Activated T-cell treated with anti-CD3 and anti-CD28 coated beads, Interleukin-2, amount 50 U/mL, for 72 hours (primary cell): ENCODE results near the gene ZDHHC19. TPM values are rescaled to one million over a fixed set of nuclear protein-coding genes. Genes with fewer than 3 reads are reported as not detected.

Source experiments
- ATAC-seq, 2 donors: fragments of 150-1000 bp; cut with Tn5 transposase; replicated peaks in 1 of 2; 2 replicates each; pipeline ENCODE4 v1.10.0; 2021; ENCODE audit warnings: moderate library complexity in 2 of 2, mild to moderate bottlenecking in 1 of 2
- DNase-seq, 2 donors: peaks; one replicate each; pipeline ENCODE4 v3.0.0; 2021 to 2022; ENCODE audit warnings: mixed read lengths in 1 of 2
- H3K27ac Mint-ChIP-seq: one replicate; pipeline ENCODE4 v1.8.0; 2022; ENCODE audit warnings: mild to moderate bottlenecking, moderate library complexity, mixed read lengths
- H3K27me3 Mint-ChIP-seq: one replicate; pipeline ENCODE4 v1.8.0; 2022; ENCODE audit warnings: low read depth, mixed read lengths
- H3K36me3 Mint-ChIP-seq, 2 donors: one replicate each; pipeline ENCODE4 v1.8.0; 2022; ENCODE audit warnings: mixed read lengths in 2 of 2, mild to moderate bottlenecking in 1 of 2; ENCODE audit not compliant: insufficient read depth in 2 of 2
- H3K4me1 Mint-ChIP-seq: one replicate; pipeline ENCODE4 v1.8.0; 2022; ENCODE audit warnings: low read depth, mixed read lengths
- H3K4me3 Mint-ChIP-seq, 2 donors: one replicate each; pipeline ENCODE4 v1.8.0; 2022; ENCODE audit warnings: mild to moderate bottlenecking in 2 of 2, mixed read lengths in 2 of 2, moderate library complexity in 2 of 2
- H3K9me3 Mint-ChIP-seq, 2 donors: one replicate each; pipeline ENCODE4 v1.8.0; 2022; ENCODE audit warnings: mixed read lengths in 2 of 2
- total RNA-seq, 2 donors: library from RNA; stranded (reverse); gene quantifications; one replicate each; pipeline ENCODE4 v1.2.3, GENCODE V29; 2022

ZDHHC19 gene
- total RNA-seq, 2 donors from 2014 or later: not detected

GRCh38 chr3:196236223-196236622 lies 25.0 kb upstream of the ZDHHC19 start:
- H3K4me3 Mint-ChIP-seq: no peak overlapping the region
- H3K36me3 Mint-ChIP-seq: peaks cover 0 to 4% of the 10 kb centered on the region in 2 donors
- H3K4me1 Mint-ChIP-seq: peaks cover 21% of the 10 kb centered on the region
- DNase-seq (no peak), ATAC-seq (no peak)
- peak overlapping the region; percentile 6 for H3K27ac Mint-ChIP-seq
- H3K27me3 Mint-ChIP-seq: no peaks in the 10 kb centered on the region
- no peaks in the 10 kb centered on the region for H3K9me3 Mint-ChIP-seq

- Mint-ChIP-seq H3K4me3 (no peak overlapping the region), H3K4me1 (peaks cover 21% of the 10 kb centered on the region), H3K27me3 (no peaks in the 10 kb centered on the region), H3K27ac (no peak overlapping the region), H3K9me3 (no peaks in the 10 kb centered on the region), H3K36me3 (peaks cover 0 to 3% of the 10 kb centered on the region in 2 donors)
- ATAC-seq (no peak), DNase-seq (no peak)
Observed at GRCh38 chr3:196235452-196236122, 24.4 kb upstream of the ZDHHC19 start.

DNA sequence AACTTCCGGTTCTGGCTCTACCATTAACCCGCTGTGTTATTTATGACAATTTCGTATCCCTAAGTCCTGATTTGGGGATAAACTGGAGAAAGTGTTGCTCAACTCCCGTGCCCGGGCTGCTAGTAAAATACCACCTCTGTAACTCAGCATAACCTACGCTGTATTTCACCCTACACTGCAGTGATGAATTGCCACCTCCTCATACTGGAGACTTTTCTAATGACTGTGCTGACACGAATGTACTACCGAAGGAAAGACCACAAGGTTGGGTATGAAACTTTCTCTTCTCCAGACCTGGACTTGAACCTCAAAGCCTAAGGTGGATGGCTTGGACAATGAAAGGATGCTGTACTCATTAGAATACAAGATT lies 21.7 kb upstream of the ZDHHC19 start:
- Mint-ChIP-seq H3K4me1 (peaks cover 21% of the 10 kb centered on the region), H3K4me3 (peak overlapping the region in 1 of 2 donors; percentile 52), H3K9me3 (no peaks in the 10 kb centered on the region), H3K36me3 (no peaks in the 10 kb centered on the region), H3K27ac (peak overlapping the region; percentile 14), H3K27me3 (no peaks in the 10 kb centered on the region)
- DNase-seq (no peak), ATAC-seq (peak; percentile 59 to 87)

DNA sequence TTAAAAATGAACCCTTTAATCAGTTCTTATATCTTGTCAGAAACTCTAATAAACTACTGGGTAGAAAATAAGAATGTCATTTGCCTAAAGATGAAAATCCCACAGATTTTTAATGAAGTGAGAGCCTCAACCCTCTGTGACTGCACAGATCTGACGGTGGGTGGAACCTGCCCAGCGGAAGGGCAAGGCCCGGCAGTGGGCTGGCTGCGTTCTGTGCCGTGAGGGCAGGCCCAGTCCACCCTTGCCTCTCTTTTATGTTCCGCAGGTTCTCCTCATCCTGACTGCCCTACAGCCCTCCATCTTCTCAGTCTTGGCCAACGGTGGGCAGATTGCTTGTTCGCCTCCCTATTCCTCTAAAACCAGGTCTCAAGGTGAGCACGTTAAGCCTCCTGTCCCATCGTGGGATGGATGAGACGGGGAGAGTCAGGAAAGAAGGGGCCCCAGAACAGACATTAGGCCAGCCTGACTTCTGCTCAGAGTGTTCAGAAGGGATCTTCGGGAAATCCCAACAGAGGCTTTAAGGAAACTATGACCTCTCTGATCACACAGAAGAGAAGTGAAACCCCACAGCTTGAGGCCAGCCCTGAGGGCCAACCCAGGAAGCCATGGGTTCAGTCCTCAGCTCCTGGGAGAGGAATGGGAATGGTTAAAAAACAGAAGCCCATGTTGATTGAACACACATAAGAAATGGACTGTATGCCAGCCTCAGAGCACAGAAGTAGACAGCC lies 21.1 kb upstream of the ZDHHC19 start:
- Mint-ChIP-seq H3K9me3 (no peaks in the 10 kb centered on the region), H3K36me3 (no peaks in the 10 kb centered on the region), H3K4me3 (peak overlapping the region in 1 of 2 donors; percentile 52), H3K27ac (peak overlapping the region; percentile 41), H3K4me1 (peaks cover 20% of the 10 kb centered on the region), H3K27me3 (no peaks in the 10 kb centered on the region)
- ATAC-seq (peak; percentile 42 to 75), DNase-seq (no peak)

- Mint-ChIP-seq H3K27ac (no peak overlapping the region), H3K27me3 (peaks cover 6% of the 10 kb centered on the region), H3K4me1 (peaks cover 10% of the 10 kb centered on the region), H3K9me3 (no peaks in the 10 kb centered on the region), H3K36me3 (no peaks in the 10 kb centered on the region), H3K4me3 (no peak overlapping the region)
- ATAC-seq: no peak
- DNase-seq: no peak
Observed at GRCh38 chr3:196227629-196228493, 16.7 kb upstream of the ZDHHC19 start.

- Mint-ChIP-seq H3K4me1 (peaks cover 3% of the 10 kb centered on the region), H3K36me3 (no peaks in the 10 kb centered on the region), H3K27me3 (peaks cover 7% of the 10 kb centered on the region), H3K4me3 (no peak overlapping the region), H3K27ac (no peak overlapping the region), H3K9me3 (no peaks in the 10 kb centered on the region)
- ATAC-seq: peak in 1 of 2 donors; percentile 15
- no peak for DNase-seq
Observed at GRCh38 chr3:196227121-196227561, 15.9 kb upstream of the ZDHHC19 start.

GRCh38 chr3:196225763-196226364 lies 14.7 kb upstream of the ZDHHC19 start:
- H3K4me3 Mint-ChIP-seq: no peak overlapping the region
- peaks cover 7% of the 10 kb centered on the region for H3K27me3 Mint-ChIP-seq
- H3K36me3 Mint-ChIP-seq: no peaks in the 10 kb centered on the region
- DNase-seq: no peak
- no peak overlapping the region for H3K27ac Mint-ChIP-seq
- no peaks in the 10 kb centered on the region for H3K4me1 Mint-ChIP-seq
- no peak for ATAC-seq
- H3K9me3 Mint-ChIP-seq: no peaks in the 10 kb centered on the region

DNA sequence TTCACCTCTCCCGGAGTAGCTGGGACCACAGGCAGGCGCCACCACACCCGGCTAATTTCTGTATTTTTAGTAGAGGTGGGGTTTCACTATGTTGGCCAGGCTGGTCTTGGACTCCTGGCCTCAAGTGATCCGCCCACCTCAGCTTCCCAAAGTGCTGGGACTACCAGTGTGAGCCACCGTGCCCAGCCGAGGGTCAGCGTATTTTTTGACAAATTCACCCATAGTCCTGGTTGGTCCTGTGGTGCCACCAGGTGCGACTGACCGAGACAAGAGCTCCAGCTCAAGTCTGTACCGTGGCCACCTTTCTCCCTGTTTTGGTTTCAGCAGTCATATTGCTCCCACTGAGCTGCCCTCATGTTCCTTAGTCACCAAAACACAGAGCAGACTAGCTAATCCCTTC lies 13.9 kb upstream of the ZDHHC19 start:
- Mint-ChIP-seq H3K4me1 (no peaks in the 10 kb centered on the region), H3K4me3 (no peak overlapping the region), H3K36me3 (no peaks in the 10 kb centered on the region), H3K27ac (no peak overlapping the region), H3K9me3 (no peaks in the 10 kb centered on the region), H3K27me3 (peaks cover 7% of the 10 kb centered on the region)
- ATAC-seq (no peak), DNase-seq (no peak)

GRCh38 chr3:196222876-196223595 lies 11.8 kb upstream of the ZDHHC19 start:
- DNase-seq (no peak), ATAC-seq (no peak)
- no peaks in the 10 kb centered on the region for H3K36me3 Mint-ChIP-seq
- no peak overlapping the region for H3K27ac Mint-ChIP-seq
- peaks cover 7% of the 10 kb centered on the region for H3K27me3 Mint-ChIP-seq
- no peaks in the 10 kb centered on the region for H3K9me3 Mint-ChIP-seq
- peaks cover 17% of the 10 kb centered on the region for H3K4me1 Mint-ChIP-seq
- H3K4me3 Mint-ChIP-seq: no peak overlapping the region

DNA sequence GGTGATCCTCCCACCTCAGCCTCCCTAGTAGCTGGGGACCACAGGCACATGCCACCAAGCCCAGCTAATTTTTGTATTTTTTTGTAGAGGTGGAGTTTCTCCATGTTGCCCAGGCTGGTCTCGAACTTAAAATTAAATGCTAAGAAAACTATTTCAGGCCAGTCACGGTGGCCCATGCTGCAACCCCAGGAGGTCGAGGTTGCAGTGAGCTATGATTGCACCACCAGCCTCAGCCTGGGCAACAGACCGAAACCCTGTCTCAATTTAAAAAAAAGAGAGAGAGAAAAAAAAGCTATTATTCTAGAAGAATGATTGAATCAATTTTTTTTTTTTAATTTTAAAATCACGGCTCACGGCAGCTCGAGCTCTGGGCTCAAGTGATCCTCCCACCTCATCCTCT lies 9.8 kb upstream of the ZDHHC19 start:
- H3K4me3 Mint-ChIP-seq: no peak overlapping the region
- peaks cover 7% of the 10 kb centered on the region for H3K27me3 Mint-ChIP-seq
- no peak for DNase-seq
- no peak for ATAC-seq
- no peaks in the 10 kb centered on the region for H3K9me3 Mint-ChIP-seq
- H3K4me1 Mint-ChIP-seq: peaks cover 17% of the 10 kb centered on the region
- H3K27ac Mint-ChIP-seq: no peak overlapping the region
- no peaks in the 10 kb centered on the region for H3K36me3 Mint-ChIP-seq

GRCh38 chr3:196220587-196220986 lies 9.4 kb upstream of the ZDHHC19 start:
- Mint-ChIP-seq H3K4me1 (peaks cover 17% of the 10 kb centered on the region), H3K4me3 (no peak overlapping the region), H3K27me3 (peaks cover 7% of the 10 kb centered on the region), H3K36me3 (no peaks in the 10 kb centered on the region), H3K27ac (no peak overlapping the region), H3K9me3 (no peaks in the 10 kb centered on the region)
- DNase-seq (no peak), ATAC-seq (no peak)

GRCh38 chr3:196219970-196220311 lies 8.7 kb upstream of the ZDHHC19 start:
- Mint-ChIP-seq H3K4me1 (peaks cover 17% of the 10 kb centered on the region), H3K27ac (no peak overlapping the region), H3K4me3 (peak overlapping the region; percentile 52 to 78), H3K9me3 (no peaks in the 10 kb centered on the region), H3K36me3 (no peaks in the 10 kb centered on the region), H3K27me3 (peaks cover 7% of the 10 kb centered on the region)
- ATAC-seq (no peak), DNase-seq (no peak)
